ENCODE results near the gene SLC4A4. TPM values are rescaled to one million over a fixed set of nuclear protein-coding genes. Genes with fewer than 3 reads are reported as not detected.

The SLC4A4 gene
- total and polyA plus RNA-seq, 2 of the 8 experiments (the other 6 are each of a cell fraction or from before 2014, with no cell fraction given), result 0.67 to 2.8 TPM

DNA sequence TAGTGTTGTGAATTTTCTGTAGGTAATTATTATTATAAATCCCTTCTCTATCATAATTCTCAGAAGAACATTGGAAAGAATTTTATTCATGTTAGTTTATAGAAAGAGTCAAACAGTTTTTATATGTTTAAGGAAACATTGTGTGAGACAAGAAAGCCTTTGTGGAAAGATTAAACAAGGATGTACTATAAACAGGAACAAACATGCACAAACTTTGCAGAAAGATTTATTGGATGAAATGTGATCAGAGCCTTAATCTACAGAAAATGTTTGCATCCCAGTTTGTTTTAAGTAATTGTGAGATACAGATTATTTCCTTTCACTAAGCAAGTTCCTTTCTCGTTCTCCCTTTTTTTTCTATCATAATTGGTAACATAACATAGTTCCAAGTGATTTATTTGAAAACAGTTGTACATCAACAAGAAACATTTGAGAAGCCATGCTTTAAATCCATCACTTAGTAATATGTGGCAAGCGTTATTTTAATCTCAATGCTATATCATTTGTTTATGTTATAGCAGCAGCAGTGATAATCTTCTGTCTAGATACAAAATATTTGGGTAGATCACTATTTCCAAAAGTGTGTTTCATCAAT lies 129.4 kb downstream of the SLC4A4 start:
- Histone ChIP-seq H3K27ac (ENCODE audit: low read depth, low read length) (no peak overlapping the region), H3K79me2 (ENCODE audit: control insufficient read depth in 1 of 2, insufficient read depth in 2 of 2, low read length in 2 of 2) (no peaks in the 10 kb centered on the region), H3K18ac (ENCODE audit: extremely low read depth, low read length) (no peak overlapping the region), H4K20me1 (replicated peaks in 1 of 2; ENCODE audit: control insufficient read depth in 1 of 2, insufficient read depth in 2 of 2, low read length in 2 of 2) (no peaks in the 10 kb centered on the region), H2BK20ac (ENCODE audit: low read length) (no peak overlapping the region), H3K4me2 (ENCODE audit: insufficient read depth in 1 of 2, low read depth in 2 of 2, low read length in 2 of 2) (no peak overlapping the region), H2AK5ac (ENCODE audit: low read depth, low read length) (no peak overlapping the region), H3K9ac (replicated peaks in 1 of 4; ENCODE audit: extremely low read depth in 1 of 4, low read depth in 3 of 4, low read length in 3 of 4) (no peak overlapping the region), H3K23me2 (ENCODE audit: low read depth, low read length) (no peaks in the 10 kb centered on the region), H3K79me1 (ENCODE audit: low read depth, low read length) (no peaks in the 10 kb centered on the region), H2BK5ac (ENCODE audit: low read depth, low read length) (no peak overlapping the region), H2BK120ac (replicated peaks; ENCODE audit: low read depth, low read length) (no peak overlapping the region), H4K91ac (replicated peaks; ENCODE audit: insufficient read length, low read length) (no peak overlapping the region), H2AFZ (ENCODE audit: low read length) (no peak overlapping the region), H2BK12ac (ENCODE audit: low read depth, low read length) (no peak overlapping the region), H3K9me3 (ENCODE audit: insufficient read depth in 2 of 2, low read depth in 1 of 2, low read length in 1 of 2) (no peaks in the 10 kb centered on the region), H3K4me3 (ENCODE audit: extremely low read depth in 1 of 4, insufficient read depth in 2 of 4, low read depth in 3 of 4, low read length in 4 of 4) (no peak overlapping the region), H3K23ac (ENCODE audit: insufficient read length) (no peak overlapping the region), H2BK15ac (ENCODE audit: low read length) (no peak overlapping the region), H3K27me3 (replicated peaks in 1 of 4; ENCODE audit: control insufficient read depth in 3 of 4, extremely low read depth in 1 of 4, insufficient read depth in 3 of 4, low read length in 3 of 4) (no peaks in the 10 kb centered on the region), H3K4me1 (replicated peaks in 1 of 4; ENCODE audit: control insufficient read depth in 3 of 4, insufficient read depth in 4 of 4, low read length in 3 of 4) (no peaks in the 10 kb centered on the region; a peak in 1 of 7 replicates), H4K8ac (ENCODE audit: extremely low read depth, insufficient read depth, low read length) (no peak overlapping the region), H3K14ac (ENCODE audit: insufficient read length) (no peak overlapping the region), H3K36me3 (ENCODE audit: control insufficient read depth in 2 of 4, insufficient read depth in 4 of 4, low read length in 3 of 4) (no peaks in the 10 kb centered on the region; a peak in 1 of 8 replicates), H3K56ac (replicated peaks; ENCODE audit: insufficient read length, low read depth, low read length) (no peak overlapping the region), H4K5ac (ENCODE audit: insufficient read length, low read depth, low read length) (no peak overlapping the region), H3K4ac (replicated peaks; ENCODE audit: insufficient read length, low read depth, low read length) (no peak overlapping the region)
- FAIRE-seq, result no peak
- CTCF ChIA-PET (ENCODE audit: partially characterized antibody), result interaction anchor here (0.6 kb wide), 1 partner anchor 191 kb away, joined by 3 read pairs; no protein-coding TSS in a partner anchor
- WGBS, 2 experiments (ENCODE audit: extremely low coverage in 1 of 2, insufficient coverage in 1 of 2, insufficient read length in 1 of 2, insufficient replicate concordance in 2 of 2, low coverage in 1 of 2, low lambda C conversion rate in 2 of 2, missing lambda C conversion rate in 1 of 2), result 87% methylated on average over 2 of the region's 2 CpGs; no CpG with 5 or more reads in 1 of the 2 experiments
- POLR2A ChIA-PET (ENCODE audit: partially characterized antibody), result no interaction called here
- no peak for DNase-seq (ENCODE audit: low read depth in 1 of 2, low spot score in 2 of 2)
- TF ChIP-seq EGR1 (IDR thresholded peaks at IDR 0.05; ENCODE audit: borderline replicate concordance, low read depth, low read length), result no peak
- TF ChIP-seq, protein P1, sequence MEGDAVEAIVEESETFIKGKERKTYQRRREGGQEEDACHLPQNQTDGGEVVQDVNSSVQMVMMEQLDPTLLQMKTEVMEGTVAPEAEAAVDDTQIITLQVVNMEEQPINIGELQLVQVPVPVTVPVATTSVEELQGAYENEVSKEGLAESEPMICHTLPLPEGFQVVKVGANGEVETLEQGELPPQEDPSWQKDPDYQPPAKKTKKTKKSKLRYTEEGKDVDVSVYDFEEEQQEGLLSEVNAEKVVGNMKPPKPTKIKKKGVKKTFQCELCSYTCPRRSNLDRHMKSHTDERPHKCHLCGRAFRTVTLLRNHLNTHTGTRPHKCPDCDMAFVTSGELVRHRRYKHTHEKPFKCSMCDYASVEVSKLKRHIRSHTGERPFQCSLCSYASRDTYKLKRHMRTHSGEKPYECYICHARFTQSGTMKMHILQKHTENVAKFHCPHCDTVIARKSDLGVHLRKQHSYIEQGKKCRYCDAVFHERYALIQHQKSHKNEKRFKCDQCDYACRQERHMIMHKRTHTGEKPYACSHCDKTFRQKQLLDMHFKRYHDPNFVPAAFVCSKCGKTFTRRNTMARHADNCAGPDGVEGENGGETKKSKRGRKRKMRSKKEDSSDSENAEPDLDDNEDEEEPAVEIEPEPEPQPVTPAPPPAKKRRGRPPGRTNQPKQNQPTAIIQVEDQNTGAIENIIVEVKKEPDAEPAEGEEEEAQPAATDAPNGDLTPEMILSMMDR (IDR thresholded peaks at IDR 0.05; ENCODE audit: control extremely low read depth in 1 of 3, insufficient read depth in 1 of 3, low read depth in 1 of 3, low read length in 3 of 3), result no peak
- TF ChIP-seq SRF (IDR thresholded peaks at IDR 0.05; ENCODE audit: low read depth, low read length), result no peak
- TF ChIP-seq EZH2 (IDR thresholded peaks at IDR 0.05; ENCODE audit: low read depth, low read length, severe bottlenecking), result no peak
- TF ChIP-seq TEAD4 (IDR thresholded peaks at IDR 0.05; ENCODE audit: low read depth, low read length), result no peak
- no peak for TF ChIP-seq SIN3A (conservative IDR thresholded peaks at IDR 0.05 in 1 of 2, IDR thresholded peaks at IDR 0.05 in 1 of 2; ENCODE audit: low read depth in 1 of 2, low read length in 2 of 2)
- TF ChIP-seq CHD2 (IDR thresholded peaks at IDR 0.05; ENCODE audit: low read length), result no peak
- no peak for TF ChIP-seq SAP30 (IDR thresholded peaks at IDR 0.05; ENCODE audit: insufficient read depth, insufficient replicate concordance, low read length)
- no peak for TF ChIP-seq ASH2L (IDR thresholded peaks at IDR 0.05; ENCODE audit: low read length)
- TF ChIP-seq CTBP2 (IDR thresholded peaks at IDR 0.05; ENCODE audit: borderline replicate concordance, insufficient read depth, insufficient read length, low read length), result no peak
- TF ChIP-seq HDAC6 (IDR thresholded peaks at IDR 0.05; ENCODE audit: low read depth, low read length), result no peak

All from H1 (cell line).